Neural cell (in vitro differentiated cells): Measurements from ENCODE around the gene IFI27. TPM values are rescaled to one million over a fixed set of nuclear protein-coding genes. Genes with fewer than 3 reads are reported as not detected.

Experiments
- H2AFZ ChIP-seq: fragments of 200-600, 300-800 bp; sonication (generic), shearing (Covaris generic); 2 replicates; pipeline ENCODE4 v1.6.0; 2014; ENCODE audit warnings: low read depth, mild to moderate bottlenecking, antibody characterized with exemption, low read length, moderate library complexity
- H3F3A ChIP-seq: fragments of 200-600 bp; shearing (Covaris generic); 2 replicates; pipeline ENCODE4 v1.6.1; 2016; ENCODE audit warnings: mild to moderate bottlenecking, moderate library complexity, mixed read lengths, antibody characterized with exemption, low read length; ENCODE audit not compliant: insufficient read depth, poor library complexity, severe bottlenecking
- H3K27ac ChIP-seq: fragments of 200-600, 300-800 bp; sonication (generic), shearing (Covaris generic); 2 replicates; pipeline ENCODE4 v1.5.1; 2014; ENCODE audit warnings: mild to moderate bottlenecking, low read length, moderate library complexity
- H3K27me3 ChIP-seq: fragments of 300-800, 200-600 bp; sonication (generic), shearing (Covaris generic); 2 replicates; pipeline ENCODE4 v1.6.0; 2014; ENCODE audit warnings: mild to moderate bottlenecking, low read depth, low read length, moderate library complexity; ENCODE audit not compliant: insufficient read depth
- H3K36me3 ChIP-seq: fragments of 300-800, 200-600 bp; sonication (generic), shearing (Covaris generic); 2 replicates; pipeline ENCODE4 v1.5.1; 2014; ENCODE audit warnings: mild to moderate bottlenecking, antibody characterized with exemption, low read length, moderate library complexity; ENCODE audit not compliant: insufficient read depth
- H3K4me2 ChIP-seq: fragments of 300-800, 200-600 bp; sonication (generic), shearing (Covaris generic); 2 replicates; pipeline ENCODE4 v1.6.0; 2014; ENCODE audit warnings: mild to moderate bottlenecking, low read length
- H3K4me3 ChIP-seq: fragments of 300-800, 200-600 bp; sonication (generic), shearing (Covaris generic); 2 replicates; pipeline ENCODE4 v1.5.1; 2014; ENCODE audit warnings: mild to moderate bottlenecking, low read length, moderate library complexity
- H3K79me2 ChIP-seq: fragments of 200-600 bp; shearing (Covaris generic); replicated peaks from 2 replicates; pipeline ENCODE4 v1.6.0; 2014; ENCODE audit warnings: mild to moderate bottlenecking, low read length, moderate library complexity; ENCODE audit not compliant: insufficient read depth
- H3K9ac ChIP-seq: fragments of 300-800, 200-600 bp; sonication (generic), shearing (Covaris generic); 2 replicates; pipeline ENCODE4 v1.6.1; 2016; ENCODE audit warnings: mild to moderate bottlenecking, low read length, mixed read lengths
- H3K9me2 ChIP-seq: fragments of 200-600 bp; shearing (Covaris generic); 2 replicates; pipeline ENCODE4 v1.6.1; 2016; ENCODE audit warnings: mild to moderate bottlenecking, low read length, mixed read lengths; ENCODE audit not compliant: insufficient read depth
- H3K9me3 ChIP-seq: fragments of 200-600, 300-800 bp; sonication (generic), shearing (Covaris generic); 2 replicates; pipeline ENCODE4 v1.6.1; 2016; ENCODE audit warnings: mild to moderate bottlenecking, mixed run types, low read length, moderate library complexity, mixed read lengths
- H4K20me1 ChIP-seq: fragments of 200-600 bp; shearing (Covaris generic); 2 replicates; pipeline ENCODE4 v1.6.1; 2016; ENCODE audit warnings: mild to moderate bottlenecking, mixed run types; ENCODE audit not compliant: insufficient read depth
- EP300 ChIP-seq: fragments of 450-650 bp; conservative IDR thresholded peaks from 2 replicates; pipeline ENCODE4 v1.6.1; 2014; ENCODE audit warnings: antibody characterized with exemption, mild to moderate bottlenecking, moderate library complexity; ENCODE audit not compliant: poor library complexity, severe bottlenecking
- EZH2 ChIP-seq: fragments of 200-600, 300-800 bp; shearing (Covaris generic), sonication (generic); IDR thresholded peaks from 2 replicates; pipeline ENCODE4 v1.6.1; 2014; ENCODE audit warnings: antibody characterized with exemption, low read length, borderline replicate concordance, mild to moderate bottlenecking; ENCODE audit not compliant: insufficient read depth, poor library complexity, severe bottlenecking
- MXI1 ChIP-seq: fragments of 450-650 bp; conservative IDR thresholded peaks from 2 replicates; pipeline ENCODE4 v1.6.1; 2014; ENCODE audit warnings: antibody characterized with exemption, mild to moderate bottlenecking; ENCODE audit not compliant: poor library complexity, severe bottlenecking
- POLR2AphosphoS5 ChIP-seq: IDR thresholded peaks from 2 replicates; pipeline ENCODE4 v1.6.1; 2012
- RAD21 ChIP-seq: fragments of 450-650 bp; conservative IDR thresholded peaks from 2 replicates; pipeline ENCODE4 v1.6.1; 2014; ENCODE audit warnings: antibody characterized with exemption, mild to moderate bottlenecking, moderate library complexity
- SMC3 ChIP-seq: fragments of 450-650 bp; conservative IDR thresholded peaks from 2 replicates; pipeline ENCODE4 v1.6.1; 2014; ENCODE audit warnings: antibody characterized with exemption, mild to moderate bottlenecking, moderate library complexity; ENCODE audit not compliant: poor library complexity
- TAF1 ChIP-seq: IDR thresholded peaks from 2 replicates; pipeline ENCODE4 v1.6.1; 2012; ENCODE audit warnings: low read depth
- polyA plus RNA-seq: library from polyadenylated mRNA; depleted of rRNA; stranded (reverse); fragments of >200 nt; gene quantifications from 2 replicates; pipeline ENCODE4 v1.2.3, GENCODE V29; 2014
- TF ChIP-seq, protein P1 (sequence below): IDR thresholded peaks from 2 replicates; pipeline ENCODE4 v1.6.1; 2012; ENCODE audit warnings: borderline replicate concordance
- TF ChIP-seq, protein P2 (sequence below): fragments of 450-650 bp; IDR thresholded peaks from 2 replicates; pipeline ENCODE4 v1.5.1; 2014; ENCODE audit warnings: antibody characterized with exemption, mild to moderate bottlenecking, moderate library complexity; ENCODE audit not compliant: poor library complexity, severe bottlenecking

IFI27 gene
- polyA plus RNA-seq, 1 donor from 2014 or later, result 2.2 TPM

DNA sequence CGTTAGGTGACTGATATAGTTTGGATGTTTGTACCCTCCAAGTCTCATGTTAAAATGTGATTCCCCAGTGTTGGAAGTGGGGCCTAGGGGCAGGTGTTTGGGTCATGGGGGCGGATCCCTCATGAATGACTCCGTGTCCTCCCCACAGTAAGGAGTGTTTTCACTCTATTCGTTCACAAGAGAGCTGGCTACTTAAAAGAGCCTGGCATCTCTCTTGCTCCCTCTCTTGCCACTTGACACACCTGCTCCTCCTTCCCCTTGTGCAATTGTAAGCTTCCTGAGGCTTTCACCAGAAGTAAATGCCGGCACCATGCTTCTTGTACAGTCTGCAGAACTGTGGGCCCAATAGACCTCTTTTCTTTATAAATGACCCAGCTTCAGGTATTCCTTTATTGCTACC is 16.3 kb downstream of the IFI27 start:
- H3K36me3 ChIP-seq, result no peaks in the 10 kb centered on the region

DNA sequence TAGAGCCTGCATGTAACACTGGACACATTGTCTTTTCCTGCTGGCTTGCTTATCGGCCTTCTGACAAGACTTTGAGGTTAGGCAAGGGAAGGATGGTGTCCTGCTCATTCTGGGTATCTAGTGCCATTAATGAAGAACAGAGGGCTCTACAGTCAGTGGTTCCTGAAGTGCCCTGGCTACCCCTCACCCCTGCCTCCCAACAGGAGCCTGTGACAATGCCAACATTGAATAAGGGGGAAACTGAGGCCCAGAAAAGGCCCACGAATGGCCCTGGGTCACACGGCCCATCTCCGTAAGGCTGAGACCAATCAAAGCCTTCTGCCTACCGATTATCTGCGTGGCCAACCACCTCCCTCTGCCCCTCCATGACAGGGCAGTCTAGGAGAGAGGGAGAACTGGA is 16.8 kb downstream of the IFI27 start:
- no peaks in the 10 kb centered on the region for H3K9me2 ChIP-seq
- H2AFZ ChIP-seq, result no peak overlapping the region
- no peaks in the 10 kb centered on the region for H3F3A ChIP-seq
- no peak overlapping the region for H3K27ac ChIP-seq
- no peaks in the 10 kb centered on the region for H3K27me3 ChIP-seq
- no peaks in the 10 kb centered on the region for H3K9me3 ChIP-seq
- H4K20me1 ChIP-seq, result no peaks in the 10 kb centered on the region
- H3K4me2 ChIP-seq, result no peak overlapping the region
- H3K9ac ChIP-seq, result no peak overlapping the region
- H3K4me3 ChIP-seq, result no peak overlapping the region
- no peaks in the 10 kb centered on the region for H3K36me3 ChIP-seq
- H3K79me2 ChIP-seq, result no peaks in the 10 kb centered on the region
- TF ChIP-seq MXI1 (no peak), RAD21 (no peak), EZH2 (no peak)
- TF ChIP-seq, protein P1, sequence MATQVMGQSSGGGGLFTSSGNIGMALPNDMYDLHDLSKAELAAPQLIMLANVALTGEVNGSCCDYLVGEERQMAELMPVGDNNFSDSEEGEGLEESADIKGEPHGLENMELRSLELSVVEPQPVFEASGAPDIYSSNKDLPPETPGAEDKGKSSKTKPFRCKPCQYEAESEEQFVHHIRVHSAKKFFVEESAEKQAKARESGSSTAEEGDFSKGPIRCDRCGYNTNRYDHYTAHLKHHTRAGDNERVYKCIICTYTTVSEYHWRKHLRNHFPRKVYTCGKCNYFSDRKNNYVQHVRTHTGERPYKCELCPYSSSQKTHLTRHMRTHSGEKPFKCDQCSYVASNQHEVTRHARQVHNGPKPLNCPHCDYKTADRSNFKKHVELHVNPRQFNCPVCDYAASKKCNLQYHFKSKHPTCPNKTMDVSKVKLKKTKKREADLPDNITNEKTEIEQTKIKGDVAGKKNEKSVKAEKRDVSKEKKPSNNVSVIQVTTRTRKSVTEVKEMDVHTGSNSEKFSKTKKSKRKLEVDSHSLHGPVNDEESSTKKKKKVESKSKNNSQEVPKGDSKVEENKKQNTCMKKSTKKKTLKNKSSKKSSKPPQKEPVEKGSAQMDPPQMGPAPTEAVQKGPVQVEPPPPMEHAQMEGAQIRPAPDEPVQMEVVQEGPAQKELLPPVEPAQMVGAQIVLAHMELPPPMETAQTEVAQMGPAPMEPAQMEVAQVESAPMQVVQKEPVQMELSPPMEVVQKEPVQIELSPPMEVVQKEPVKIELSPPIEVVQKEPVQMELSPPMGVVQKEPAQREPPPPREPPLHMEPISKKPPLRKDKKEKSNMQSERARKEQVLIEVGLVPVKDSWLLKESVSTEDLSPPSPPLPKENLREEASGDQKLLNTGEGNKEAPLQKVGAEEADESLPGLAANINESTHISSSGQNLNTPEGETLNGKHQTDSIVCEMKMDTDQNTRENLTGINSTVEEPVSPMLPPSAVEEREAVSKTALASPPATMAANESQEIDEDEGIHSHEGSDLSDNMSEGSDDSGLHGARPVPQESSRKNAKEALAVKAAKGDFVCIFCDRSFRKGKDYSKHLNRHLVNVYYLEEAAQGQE, result no peak
- TF ChIP-seq, protein P2, sequence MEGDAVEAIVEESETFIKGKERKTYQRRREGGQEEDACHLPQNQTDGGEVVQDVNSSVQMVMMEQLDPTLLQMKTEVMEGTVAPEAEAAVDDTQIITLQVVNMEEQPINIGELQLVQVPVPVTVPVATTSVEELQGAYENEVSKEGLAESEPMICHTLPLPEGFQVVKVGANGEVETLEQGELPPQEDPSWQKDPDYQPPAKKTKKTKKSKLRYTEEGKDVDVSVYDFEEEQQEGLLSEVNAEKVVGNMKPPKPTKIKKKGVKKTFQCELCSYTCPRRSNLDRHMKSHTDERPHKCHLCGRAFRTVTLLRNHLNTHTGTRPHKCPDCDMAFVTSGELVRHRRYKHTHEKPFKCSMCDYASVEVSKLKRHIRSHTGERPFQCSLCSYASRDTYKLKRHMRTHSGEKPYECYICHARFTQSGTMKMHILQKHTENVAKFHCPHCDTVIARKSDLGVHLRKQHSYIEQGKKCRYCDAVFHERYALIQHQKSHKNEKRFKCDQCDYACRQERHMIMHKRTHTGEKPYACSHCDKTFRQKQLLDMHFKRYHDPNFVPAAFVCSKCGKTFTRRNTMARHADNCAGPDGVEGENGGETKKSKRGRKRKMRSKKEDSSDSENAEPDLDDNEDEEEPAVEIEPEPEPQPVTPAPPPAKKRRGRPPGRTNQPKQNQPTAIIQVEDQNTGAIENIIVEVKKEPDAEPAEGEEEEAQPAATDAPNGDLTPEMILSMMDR, result no peak

More for the DNA sequence above, 16.3 kb downstream of the IFI27 start:
- Histone ChIP-seq H3K27me3 (no peaks in the 10 kb centered on the region), H3F3A (no peaks in the 10 kb centered on the region), H2AFZ (no peak overlapping the region), H3K79me2 (no peaks in the 10 kb centered on the region), H4K20me1 (no peaks in the 10 kb centered on the region), H3K27ac (no peak overlapping the region), H3K9me2 (no peaks in the 10 kb centered on the region), H3K4me3 (no peak overlapping the region), H3K4me2 (no peak overlapping the region), H3K9ac (no peak overlapping the region), H3K9me3 (no peaks in the 10 kb centered on the region)
- no peak for TF ChIP-seq POLR2AphosphoS5
- no peak for TF ChIP-seq MXI1
- TF ChIP-seq EZH2, result no peak
- no peak for TF ChIP-seq SMC3
- TF ChIP-seq TAF1, result no peak
- no peak for TF ChIP-seq EP300
- TF ChIP-seq, protein P1, result no peak
- TF ChIP-seq, protein P2, result no peak
